GM12878 (cell line): Measurements from ENCODE around the gene CFP. TPM values are rescaled to one million over a fixed set of nuclear protein-coding genes. Genes with fewer than 3 reads are reported as not detected.

Experiments
- ATAC-seq: fragments of 200-7000 bp; cut with Tn5 transposase; 3 replicates; pipeline ENCODE4 v1.9.1; 2020; ENCODE audit warnings: mild to moderate bottlenecking, moderate library complexity
- BruUV-seq: library from RNA; stranded (reverse); fragments of 400-500 nt; replicated peaks from 2 replicates; lab custom pipeline; 2021; lab: Mats Ljungman, UMichigan
- CTCF ChIA-PET: fragments of 300-600 bp; sonication (Branson Sonifier 250); formaldehyde crosslinking; extraction: SDS; loops from one replicate; lab custom pipeline; 2021; ENCODE audit warnings: inconsistent platforms; lab: Yijun Ruan, JAX
- POLR2A ChIA-PET: fragments of 350-600 bp; formaldehyde crosslinking; extraction: SDS; loops from one replicate; lab custom pipeline; 2021; ENCODE audit warnings: inconsistent platforms; lab: Charles Lee
- RAD21 ChIA-PET: fragments of 300-600 bp; sonication (Branson Sonifier 250); formaldehyde crosslinking; loops from one replicate; lab custom pipeline; 2023; ENCODE audit warnings: antibody characterized with exemption; ENCODE audit not compliant: unreplicated experiment; lab: Charles Lee
- SMC1A ChIA-PET: fragments of 300-600 bp; sonication (Branson Sonifier 250); formaldehyde crosslinking; loops from one replicate; lab custom pipeline; 2023; ENCODE audit not compliant: unreplicated experiment, uncharacterized antibody; lab: Charles Lee
- DNase-seq: peaks from one replicate; pipeline ENCODE4 v3.0.0-alpha.2; 2011; ENCODE audit warnings: low read depth, low spot score
- FAIRE-seq: peaks from 3 replicates; lab custom pipeline; 2011; peaks lifted over from hg19 to GRCh38; lab: Jason Lieb, UNC
- H2AFZ ChIP-seq: 2 replicates; pipeline ENCODE4 v1.6.0; 2011; ENCODE audit warnings: low read depth, low read length, control low read depth; ENCODE audit not compliant: control insufficient read depth
- H3K27ac ChIP-seq: 2 replicates; pipeline ENCODE4 v1.5.1; 2011; ENCODE audit warnings: control low read depth; ENCODE audit not compliant: control insufficient read depth, insufficient read depth
- H3K27me3 ChIP-seq, 2 experiments: replicated peaks in 1 of 2; 2 replicates each; pipeline versions ENCODE4 v1.6.0 to v1.6.1; 2011; ENCODE audit warnings: low read length in 1 of 2; ENCODE audit not compliant: control insufficient read depth in 2 of 2, insufficient read depth in 2 of 2
- H3K36me3 ChIP-seq, 2 experiments: 2 replicates each; pipeline ENCODE4 v1.5.1; 2011; ENCODE audit warnings: low read length in 1 of 2; ENCODE audit not compliant: control insufficient read depth in 2 of 2, insufficient read depth in 2 of 2
- H3K4me1 ChIP-seq: 2 replicates; pipeline ENCODE4 v1.6.1; 2011; ENCODE audit warnings: mild to moderate bottlenecking, low read length, moderate library complexity, mixed read lengths; ENCODE audit not compliant: control insufficient read depth, insufficient read depth
- H3K4me2 ChIP-seq: 2 replicates; pipeline ENCODE4 v1.6.0; 2011; ENCODE audit warnings: control low read depth; ENCODE audit not compliant: control insufficient read depth, insufficient read depth
- H3K4me3 ChIP-seq: fragments of 200-600 bp; sonication (generic); 2 replicates; pipeline ENCODE4 v1.5.1; 2016
- H3K79me2 ChIP-seq: 2 replicates; pipeline ENCODE4 v1.6.0; 2011; ENCODE audit warnings: low read length; ENCODE audit not compliant: control insufficient read depth, insufficient read depth
- H3K9ac ChIP-seq: 2 replicates; pipeline ENCODE4 v1.8.0; 2011; ENCODE audit warnings: low read length, control low read depth, mixed read lengths; ENCODE audit not compliant: control insufficient read depth, insufficient read depth
- H3K9me3 ChIP-seq: replicated peaks from 3 replicates; pipeline ENCODE4 v1.5.1; 2011; ENCODE audit warnings: mild to moderate bottlenecking, low read length; ENCODE audit not compliant: control insufficient read depth, insufficient read depth
- H4K20me1 ChIP-seq: 2 replicates; pipeline ENCODE4 v1.6.0; 2011; ENCODE audit not compliant: control insufficient read depth, insufficient read depth
- BRCA1 ChIP-seq: IDR thresholded peaks from 2 replicates; pipeline ENCODE4 v1.6.1; 2011; ENCODE audit warnings: low read depth, low read length, improper control_type of control experiment
- NR2F1 ChIP-seq: fragments of 450-650 bp; conservative IDR thresholded peaks from 2 replicates; pipeline ENCODE4 v1.6.1; 2017; ENCODE audit warnings: mild to moderate bottlenecking
- SP1 ChIP-seq: IDR thresholded peaks from one replicate; pipeline ENCODE4 v1.6.1; 2011; ENCODE audit warnings: low read depth, low read length
- STAT1 ChIP-seq: fragments of 450-650 bp; conservative IDR thresholded peaks from 2 replicates; pipeline ENCODE4 v1.6.1; 2014; ENCODE audit warnings: antibody characterized with exemption, mild to moderate bottlenecking
- TCF3 ChIP-seq: IDR thresholded peaks from 2 replicates; pipeline ENCODE4 v1.6.1; 2012; ENCODE audit warnings: low read depth, mild to moderate bottlenecking, low read length, borderline replicate concordance; ENCODE audit not compliant: insufficient read depth
- WGBS: methylation state at CpG from one replicate; pipeline ENCODE4 v1.1.6; 2016; ENCODE audit warnings: low lambda C conversion rate; ENCODE audit not compliant: insufficient replicate concordance, insufficient coverage; ENCODE audit errors: missing lambda C conversion rate; 5-methylcytosine and 5-hydroxymethylcytosine counted together
- in situ Hi-C: fragments of 300-500 bp; cut with MboI; formaldehyde crosslinking; loops from 9 replicates; pipeline ENCODE4 v1.14.3; 2018; ENCODE audit warnings: mixed read lengths
- intact Hi-C: fragments of 100-400 bp; cut with micrococcal nuclease; formaldehyde crosslinking; loops from one replicate; pipeline ENCODE4 v1.14.2; 2022; ENCODE audit not compliant: unreplicated experiment
- microRNA-seq: library from miRNA; unstranded; fragments of <30 nt; microRNA quantifications from one replicate; pipeline ENCODE4, GENCODE V29; 2018
- polyA plus RNA-seq, 11 experiments: library from polyadenylated mRNA; depleted of rRNA in 4 of 11; unstranded in 6 of 11; stranded (reverse) in 5 of 11; fragments of >200 nt; fragmentation: Nextera tagmentation in 4 of 11; fragmentation: Illumina TruSeq in 1 of 11; extraction: Ambion mirVana in 4 of 11; extraction: Trizol in 1 of 11; gene quantifications; 1 replicate in 1 of 11; 2 replicates in 10 of 11; pipeline versions ENCODE4 v1.2.1 to v1.2.3, GENCODE V29; 2011 to 2016; ENCODE audit warnings: inconsistent platforms in 2 of 11, missing spikeins in 2 of 11, low read depth in 1 of 11
- small RNA-seq: library from RNA; depleted of rRNA; stranded (forward); fragments of <200 nt; gene quantifications from one replicate; pipeline ENCODE3, GENCODE V24; 2014
- total RNA-seq, 4 experiments: library from RNA; depleted of rRNA in 3 of 4; stranded (reverse); fragments of >200 nt in 3 of 4; fragmentation: Illumina TruSeq in 1 of 4; extraction: Trizol in 1 of 4; gene quantifications; 2 replicates each; pipeline versions ENCODE4 v1.2.1 to v1.2.3, GENCODE V29; 2013 to 2021

CFP gene
- total and polyA plus RNA-seq, 10 of the 15 experiments (the other 5 are each of a cell fraction or from before 2014, with no cell fraction given): 0.72 to 10.1 (median 2.8) TPM

- RAD21 ChIA-PET: no interaction called here
- no peak for DNase-seq
- SMC1A ChIA-PET: no interaction called here
- in situ Hi-C loops: no loop called here
- POLR2A ChIA-PET: no interaction called here
- no TSS peak for BruUV-seq
- Histone ChIP-seq H3K27me3 (no peaks in the 10 kb centered on the region), H2AFZ (no peak overlapping the region), H3K4me2 (no peak overlapping the region), H3K36me3 (peaks cover 1 to 4% of the 10 kb centered on the region in 2 experiments; a peak in 3 of 4 replicates), H3K4me3 (no peak overlapping the region), H3K9me3 (no peaks in the 10 kb centered on the region; the same call in 2 of the 3 replicates), H4K20me1 (no peaks in the 10 kb centered on the region), H3K4me1 (no peaks in the 10 kb centered on the region), H3K27ac (no peak overlapping the region), H3K9ac (no peak overlapping the region), H3K79me2 (no peaks in the 10 kb centered on the region)
- FAIRE-seq: no peak
- ATAC-seq: no peak
- intact Hi-C loops: no loop called here
- 73% methylated on average over 20 of the region's 20 CpGs for WGBS
- CTCF ChIA-PET: no interaction called here
- no peak for TF ChIP-seq TCF3
- TF ChIP-seq NR2F1: no peak
- TF ChIP-seq STAT1: no peak
- TF ChIP-seq SP1: no peak
- TF ChIP-seq BRCA1: no peak
Observed at GRCh38 chrX:47573341-47574075, 56.2 kb downstream of the CFP start.

Small RNA genes within 50 kb of the gene (microRNA-seq; reads per million reads assigned to microRNA genes)
- gene MIR4769: not detected

Small RNA genes within 50 kb of the gene (small RNA-seq; reads per million reads assigned to genes)
- not detected for gene MIR4769

Other genes starting within 250 kb of the CFP start
- gene ZNF41, start 146.7 kb downstream of the CFP start, total RNA-seq (2014; rRNA removed): 6.4 and 9.5 TPM in 2 replicates
- gene ZNF41, start 146.7 kb downstream of the CFP start, total RNA-seq (2014; rRNA removed; fragmentation: Illumina TruSeq; extraction: Trizol): 9.5 and 10.6 TPM in 2 replicates
- gene ZNF41, start 146.7 kb downstream of the CFP start, total RNA-seq (2021): 7.1 and 8.8 TPM in 2 replicates
- 7.1 and 8.2 TPM in 2 replicates for gene ZNF41, start 146.7 kb downstream of the CFP start, polyA plus RNA-seq (2011; rRNA removed)
- 10.1 and 11.3 TPM in 2 replicates for gene ZNF41, start 146.7 kb downstream of the CFP start, polyA plus RNA-seq (2014; fragmentation: Illumina TruSeq; extraction: Trizol)
- 1 to 10 TPM in 1 of 2 experiments, under 1 TPM in 1; 0.95 to 1.2 TPM for gene ZNF41, start 146.7 kb downstream of the CFP start, polyA plus RNA-seq (2014; fragmentation: Nextera tagmentation; extraction: Ambion mirVana)
- 5.1 and 6.4 TPM in 2 replicates for gene ZNF41, start 146.7 kb downstream of the CFP start, polyA plus RNA-seq (2014; rRNA removed)
- 1 to 10 TPM; 7.8 to 8.8 TPM for gene ZNF41, start 146.7 kb downstream of the CFP start, polyA plus RNA-seq (2016; fragmentation: Nextera tagmentation; extraction: Ambion mirVana)
- 22.2 and 25.2 TPM in 2 replicates for gene ARAF, start 68.7 kb downstream of the CFP start, total RNA-seq (2014; rRNA removed)
- gene ARAF, start 68.7 kb downstream of the CFP start, total RNA-seq (2014; rRNA removed; fragmentation: Illumina TruSeq; extraction: Trizol): 20.0 and 22.3 TPM in 2 replicates
- gene ARAF, start 68.7 kb downstream of the CFP start, total RNA-seq (2021): 58.3 and 60.2 TPM in 2 replicates
- 20.7 and 43.0 TPM in 2 replicates for gene ARAF, start 68.7 kb downstream of the CFP start, polyA plus RNA-seq (2011; rRNA removed)
- 26.3 and 35.2 TPM in 2 replicates for gene ARAF, start 68.7 kb downstream of the CFP start, polyA plus RNA-seq (2014; fragmentation: Illumina TruSeq; extraction: Trizol)
- 10 to 100 TPM in 1 of 2 experiments, 1 to 10 TPM in 1; 5.0 to 13.3 TPM for gene ARAF, start 68.7 kb downstream of the CFP start, polyA plus RNA-seq (2014; fragmentation: Nextera tagmentation; extraction: Ambion mirVana)
- gene ARAF, start 68.7 kb downstream of the CFP start, polyA plus RNA-seq (2014; rRNA removed): 43.8 and 55.4 TPM in 2 replicates
- gene ARAF, start 68.7 kb downstream of the CFP start, polyA plus RNA-seq (2016; fragmentation: Nextera tagmentation; extraction: Ambion mirVana): 10 to 100 TPM; 74.6 to 79.2 TPM
- gene TIMP1, start 47.5 kb downstream of the CFP start, total RNA-seq (2014; rRNA removed): 128 and 139 TPM in 2 replicates
- 106 and 111 TPM in 2 replicates for gene TIMP1, start 47.5 kb downstream of the CFP start, total RNA-seq (2014; rRNA removed; fragmentation: Illumina TruSeq; extraction: Trizol)
- gene TIMP1, start 47.5 kb downstream of the CFP start, total RNA-seq (2021): 130 and 134 TPM in 2 replicates
- 47.1 and 106 TPM in 2 replicates for gene TIMP1, start 47.5 kb downstream of the CFP start, polyA plus RNA-seq (2011; rRNA removed)
- 39.3 and 103 TPM in 2 replicates for gene TIMP1, start 47.5 kb downstream of the CFP start, polyA plus RNA-seq (2014; fragmentation: Illumina TruSeq; extraction: Trizol)
- gene TIMP1, start 47.5 kb downstream of the CFP start, polyA plus RNA-seq (2014; fragmentation: Nextera tagmentation; extraction: Ambion mirVana): 100 to 1,000 TPM; 312 to 341 TPM
- gene TIMP1, start 47.5 kb downstream of the CFP start, polyA plus RNA-seq (2014; rRNA removed): 101 and 126 TPM in 2 replicates
- 100 to 1,000 TPM; 160 to 192 TPM for gene TIMP1, start 47.5 kb downstream of the CFP start, polyA plus RNA-seq (2016; fragmentation: Nextera tagmentation; extraction: Ambion mirVana)
- 0.05 and 0.11 TPM in 2 replicates for gene SYN1, start 10.1 kb downstream of the CFP start, total RNA-seq (2014; rRNA removed)
- gene SYN1, start 10.1 kb downstream of the CFP start, total RNA-seq (2014; rRNA removed; fragmentation: Illumina TruSeq; extraction: Trizol): not detected in 2 replicates
- 0.21 and 0.43 TPM in 2 replicates for gene SYN1, start 10.1 kb downstream of the CFP start, total RNA-seq (2021)
- 0.27 and 0.30 TPM in 2 replicates for gene SYN1, start 10.1 kb downstream of the CFP start, polyA plus RNA-seq (2011; rRNA removed)
- 0.16 and 1.5 TPM in 2 replicates for gene SYN1, start 10.1 kb downstream of the CFP start, polyA plus RNA-seq (2014; fragmentation: Illumina TruSeq; extraction: Trizol)
- gene SYN1, start 10.1 kb downstream of the CFP start, polyA plus RNA-seq (2014; fragmentation: Nextera tagmentation; extraction: Ambion mirVana): under 1 TPM in 1 of 2 experiments, not detected in 1; 0.09 TPM
- not detected in 2 replicates for gene SYN1, start 10.1 kb downstream of the CFP start, polyA plus RNA-seq (2014; rRNA removed)
- gene SYN1, start 10.1 kb downstream of the CFP start, polyA plus RNA-seq (2016; fragmentation: Nextera tagmentation; extraction: Ambion mirVana): under 1 TPM; 0.09 to 0.57 TPM
- 34.2 and 35.8 TPM in 2 replicates for gene ELK1, start 20.6 kb upstream of the CFP start, total RNA-seq (2014; rRNA removed)
- gene ELK1, start 20.6 kb upstream of the CFP start, total RNA-seq (2014; rRNA removed; fragmentation: Illumina TruSeq; extraction: Trizol): 18.1 and 19.9 TPM in 2 replicates
- 53.2 and 55.5 TPM in 2 replicates for gene ELK1, start 20.6 kb upstream of the CFP start, total RNA-seq (2021)
- 20.2 and 30.0 TPM in 2 replicates for gene ELK1, start 20.6 kb upstream of the CFP start, polyA plus RNA-seq (2011; rRNA removed)
- gene ELK1, start 20.6 kb upstream of the CFP start, polyA plus RNA-seq (2014; fragmentation: Illumina TruSeq; extraction: Trizol): 24.6 and 36.1 TPM in 2 replicates
- gene ELK1, start 20.6 kb upstream of the CFP start, polyA plus RNA-seq (2014; fragmentation: Nextera tagmentation; extraction: Ambion mirVana): 1 to 10 TPM; 4.1 to 6.3 TPM
- gene ELK1, start 20.6 kb upstream of the CFP start, polyA plus RNA-seq (2014; rRNA removed): 29.8 and 31.1 TPM in 2 replicates
- gene ELK1, start 20.6 kb upstream of the CFP start, polyA plus RNA-seq (2016; fragmentation: Nextera tagmentation; extraction: Ambion mirVana): 10 to 100 TPM; 49.7 to 52.3 TPM
- gene UXT, start 29.2 kb upstream of the CFP start, total RNA-seq (2014; rRNA removed): 193 and 198 TPM in 2 replicates
- 151 and 170 TPM in 2 replicates for gene UXT, start 29.2 kb upstream of the CFP start, total RNA-seq (2014; rRNA removed; fragmentation: Illumina TruSeq; extraction: Trizol)
- 129 and 147 TPM in 2 replicates for gene UXT, start 29.2 kb upstream of the CFP start, total RNA-seq (2021)
- 173 and 243 TPM in 2 replicates for gene UXT, start 29.2 kb upstream of the CFP start, polyA plus RNA-seq (2011; rRNA removed)
- gene UXT, start 29.2 kb upstream of the CFP start, polyA plus RNA-seq (2014; fragmentation: Illumina TruSeq; extraction: Trizol): 208 and 233 TPM in 2 replicates
- gene UXT, start 29.2 kb upstream of the CFP start, polyA plus RNA-seq (2014; fragmentation: Nextera tagmentation; extraction: Ambion mirVana): 100 to 1,000 TPM; 105 to 204 TPM
- 211 and 224 TPM in 2 replicates for gene UXT, start 29.2 kb upstream of the CFP start, polyA plus RNA-seq (2014; rRNA removed)
- 100 to 1,000 TPM; 229 to 245 TPM for gene UXT, start 29.2 kb upstream of the CFP start, polyA plus RNA-seq (2016; fragmentation: Nextera tagmentation; extraction: Ambion mirVana)
- gene ZNF81, start 207.0 kb upstream of the CFP start, total RNA-seq (2014; rRNA removed): 5.1 and 5.2 TPM in 2 replicates
- 5.4 and 5.9 TPM in 2 replicates for gene ZNF81, start 207.0 kb upstream of the CFP start, total RNA-seq (2014; rRNA removed; fragmentation: Illumina TruSeq; extraction: Trizol)
- gene ZNF81, start 207.0 kb upstream of the CFP start, total RNA-seq (2021): 7.2 and 7.5 TPM in 2 replicates
- gene ZNF81, start 207.0 kb upstream of the CFP start, polyA plus RNA-seq (2011; rRNA removed): 5.5 and 6.1 TPM in 2 replicates
- gene ZNF81, start 207.0 kb upstream of the CFP start, polyA plus RNA-seq (2014; fragmentation: Illumina TruSeq; extraction: Trizol): 4.3 and 4.9 TPM in 2 replicates
- 1 to 10 TPM; 3.4 to 4.3 TPM for gene ZNF81, start 207.0 kb upstream of the CFP start, polyA plus RNA-seq (2014; fragmentation: Nextera tagmentation; extraction: Ambion mirVana)
- 2.6 and 4.4 TPM in 2 replicates for gene ZNF81, start 207.0 kb upstream of the CFP start, polyA plus RNA-seq (2014; rRNA removed)
- 1 to 10 TPM; 3.8 to 4.1 TPM for gene ZNF81, start 207.0 kb upstream of the CFP start, polyA plus RNA-seq (2016; fragmentation: Nextera tagmentation; extraction: Ambion mirVana)